Retinal pigment epithelial cell (primary cell): Measurements from ENCODE around the gene APBB1.

Source experiments
- DNase-seq: peaks from one replicate; pipeline ENCODE4 v3.0.0-alpha.2; 2010; ENCODE audit warnings: low read depth
- H3K4me3 ChIP-seq: 2 replicates; pipeline ENCODE4 v1.5.1; 2011; ENCODE audit warnings: mild to moderate bottlenecking, low read length, control low read depth, moderate library complexity
- TF ChIP-seq, protein P1 (sequence below): conservative IDR thresholded peaks from 2 replicates; pipeline ENCODE4 v1.5.1; 2011; ENCODE audit warnings: low read depth, low read length, control low read depth, inconsistent platforms

The APBB1 gene

DNA sequence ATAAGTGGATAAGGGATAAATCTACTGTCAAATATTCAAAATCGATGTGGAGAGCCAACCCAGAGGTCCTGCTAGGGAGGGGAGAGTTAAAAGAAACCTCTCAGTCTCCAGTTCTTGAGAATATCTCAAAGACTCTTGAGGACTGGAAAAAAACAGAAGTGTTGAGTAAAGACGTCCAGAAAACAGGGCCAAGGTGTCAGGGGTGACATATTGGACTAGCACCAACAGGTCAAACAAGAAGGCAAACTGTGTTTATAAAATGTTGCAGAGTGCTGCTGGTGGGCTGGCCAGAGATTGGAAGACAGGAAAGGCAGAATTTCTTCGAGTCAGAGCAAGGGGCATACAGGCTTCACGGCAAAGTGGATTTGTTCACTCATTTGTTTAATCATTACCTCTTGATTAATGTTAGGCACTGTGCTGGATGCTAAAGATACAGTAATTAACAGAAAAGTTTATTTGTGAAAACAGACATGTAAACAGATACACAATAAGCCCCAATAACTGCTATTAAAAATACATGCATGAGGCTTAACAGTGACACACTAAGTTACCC is 62.3 kb downstream of the APBB1 start:
- TF ChIP-seq, protein P1, sequence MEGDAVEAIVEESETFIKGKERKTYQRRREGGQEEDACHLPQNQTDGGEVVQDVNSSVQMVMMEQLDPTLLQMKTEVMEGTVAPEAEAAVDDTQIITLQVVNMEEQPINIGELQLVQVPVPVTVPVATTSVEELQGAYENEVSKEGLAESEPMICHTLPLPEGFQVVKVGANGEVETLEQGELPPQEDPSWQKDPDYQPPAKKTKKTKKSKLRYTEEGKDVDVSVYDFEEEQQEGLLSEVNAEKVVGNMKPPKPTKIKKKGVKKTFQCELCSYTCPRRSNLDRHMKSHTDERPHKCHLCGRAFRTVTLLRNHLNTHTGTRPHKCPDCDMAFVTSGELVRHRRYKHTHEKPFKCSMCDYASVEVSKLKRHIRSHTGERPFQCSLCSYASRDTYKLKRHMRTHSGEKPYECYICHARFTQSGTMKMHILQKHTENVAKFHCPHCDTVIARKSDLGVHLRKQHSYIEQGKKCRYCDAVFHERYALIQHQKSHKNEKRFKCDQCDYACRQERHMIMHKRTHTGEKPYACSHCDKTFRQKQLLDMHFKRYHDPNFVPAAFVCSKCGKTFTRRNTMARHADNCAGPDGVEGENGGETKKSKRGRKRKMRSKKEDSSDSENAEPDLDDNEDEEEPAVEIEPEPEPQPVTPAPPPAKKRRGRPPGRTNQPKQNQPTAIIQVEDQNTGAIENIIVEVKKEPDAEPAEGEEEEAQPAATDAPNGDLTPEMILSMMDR, result no peak

DNA sequence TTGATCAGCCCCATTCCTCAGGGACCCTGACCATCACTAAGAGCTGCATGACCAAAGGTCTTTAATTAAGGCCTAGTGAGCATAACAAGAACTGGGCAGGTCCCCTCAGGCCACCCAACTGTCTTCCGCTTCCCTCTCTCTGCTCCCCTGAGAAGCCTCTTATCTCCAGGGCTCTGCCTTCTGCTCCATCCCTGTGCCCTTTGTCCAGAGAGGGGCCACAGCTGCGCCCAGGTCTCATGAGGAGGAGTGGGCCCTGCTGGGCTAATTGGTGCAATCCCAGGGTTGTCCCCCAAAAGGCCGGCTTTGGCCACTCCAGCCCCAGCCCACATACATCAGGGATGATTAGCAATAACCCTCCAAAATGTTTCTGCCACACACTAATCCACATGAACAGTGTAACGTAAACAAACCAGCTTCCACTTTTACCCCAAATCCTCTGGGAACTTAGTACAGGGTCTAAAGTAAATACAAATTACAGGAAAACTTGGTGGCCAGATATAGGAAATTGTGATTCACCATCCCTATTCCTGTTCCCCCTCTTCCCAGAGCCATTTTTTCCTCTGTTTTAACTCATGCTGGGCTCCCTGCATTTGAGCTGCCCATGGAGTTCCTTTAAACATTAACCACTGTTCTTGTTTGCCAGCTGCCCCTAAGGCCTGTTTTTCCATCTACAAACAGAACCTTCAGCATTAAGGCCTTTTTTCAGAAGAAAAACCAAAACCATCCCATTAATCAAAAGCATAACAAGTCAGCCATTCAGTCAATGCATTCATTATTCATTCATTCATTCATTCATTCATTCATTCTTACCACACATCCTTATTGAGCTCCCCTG is 64.0 kb downstream of the APBB1 start:
- TF ChIP-seq, protein P1, result no peak
- H3K4me3 ChIP-seq, result no peak overlapping the region
- DNase-seq, result no peak

More for the DNA sequence above, 62.3 kb downstream of the APBB1 start:
- no peak for DNase-seq
- no peak overlapping the region for H3K4me3 ChIP-seq

DNA sequence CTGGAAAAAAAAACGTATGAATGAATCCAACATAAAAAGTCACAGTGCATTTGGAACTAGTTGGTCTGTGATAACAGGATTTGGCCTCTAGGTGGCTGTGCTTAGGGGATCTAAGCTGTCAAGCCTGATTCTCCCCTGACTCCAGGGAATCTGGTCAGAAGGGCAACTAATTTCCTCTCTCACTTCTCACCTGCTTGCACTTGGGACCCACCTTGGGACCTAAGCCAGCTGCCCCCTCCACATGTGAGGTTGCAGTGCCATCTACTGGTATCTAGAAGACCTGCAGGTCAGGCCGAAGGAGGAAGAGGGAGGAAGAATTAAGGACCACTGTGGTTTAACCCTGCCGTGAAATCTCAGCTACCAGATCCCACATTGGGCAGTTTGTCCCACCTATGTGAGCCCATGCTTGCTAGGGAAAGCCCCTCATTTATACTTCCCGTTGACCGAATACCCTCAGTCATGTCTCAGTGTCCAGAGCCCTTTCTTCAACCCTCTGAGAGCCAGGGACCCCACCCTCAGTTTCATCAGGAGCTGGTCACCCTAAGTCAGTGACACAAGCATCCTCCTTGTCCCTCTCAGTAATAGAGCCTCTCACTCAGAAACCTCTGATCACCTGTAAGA is 65.4 kb downstream of the APBB1 start:
- no peak overlapping the region for H3K4me3 ChIP-seq
- DNase-seq, result peak; percentile 10
- TF ChIP-seq, protein P1, result peak; percentile 94

DNA sequence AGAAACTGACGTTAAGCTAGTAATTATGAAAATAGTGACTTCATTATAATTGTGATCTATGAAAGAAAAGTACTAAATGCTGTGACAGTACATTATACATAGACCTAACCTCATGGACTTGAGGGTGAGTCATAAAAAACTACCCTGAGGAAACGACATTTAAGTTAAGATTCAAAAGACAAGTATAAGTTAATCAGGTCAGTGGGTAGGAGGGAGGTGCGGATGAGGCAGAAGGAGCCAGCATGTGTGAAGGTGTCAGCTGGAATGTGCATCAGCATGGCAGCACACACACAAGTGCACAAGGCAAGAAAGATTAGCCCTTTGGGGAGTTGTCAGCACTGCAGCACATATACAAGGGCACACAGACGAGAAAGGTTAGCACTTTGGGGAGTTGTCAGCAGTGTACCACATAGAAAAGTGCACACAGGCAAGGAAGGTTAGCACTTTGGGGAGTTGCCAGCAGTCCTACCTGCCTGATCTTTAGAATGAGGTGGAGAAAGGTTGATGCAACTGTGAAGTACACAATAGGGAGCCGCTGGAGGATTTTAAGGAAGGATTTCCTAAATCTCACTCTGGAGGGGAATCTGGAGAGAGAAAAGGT is 67.0 kb downstream of the APBB1 start:
- no peak overlapping the region for H3K4me3 ChIP-seq
- no peak for DNase-seq
- TF ChIP-seq, protein P1, result no peak

DNA sequence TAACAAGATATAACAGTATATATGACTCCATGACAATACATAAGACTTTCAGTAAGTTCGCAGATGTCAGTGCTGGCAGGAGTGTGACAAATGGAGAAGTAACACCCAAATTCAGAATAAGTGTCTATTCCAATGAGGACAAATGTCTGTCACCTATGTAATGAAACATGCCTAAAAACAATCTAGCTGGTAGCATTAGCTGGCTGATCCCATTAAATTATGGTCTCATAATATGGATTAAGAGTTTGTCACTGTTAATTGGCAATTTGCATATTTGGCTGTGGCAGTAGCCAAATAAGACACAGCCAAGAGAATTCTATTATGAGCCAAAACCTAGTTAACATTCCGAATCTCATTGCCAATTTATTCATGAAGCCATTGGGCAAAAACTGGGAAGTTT is 68.4 kb downstream of the APBB1 start:
- DNase-seq, result no peak
- TF ChIP-seq, protein P1, result no peak
- no peak overlapping the region for H3K4me3 ChIP-seq

DNA sequence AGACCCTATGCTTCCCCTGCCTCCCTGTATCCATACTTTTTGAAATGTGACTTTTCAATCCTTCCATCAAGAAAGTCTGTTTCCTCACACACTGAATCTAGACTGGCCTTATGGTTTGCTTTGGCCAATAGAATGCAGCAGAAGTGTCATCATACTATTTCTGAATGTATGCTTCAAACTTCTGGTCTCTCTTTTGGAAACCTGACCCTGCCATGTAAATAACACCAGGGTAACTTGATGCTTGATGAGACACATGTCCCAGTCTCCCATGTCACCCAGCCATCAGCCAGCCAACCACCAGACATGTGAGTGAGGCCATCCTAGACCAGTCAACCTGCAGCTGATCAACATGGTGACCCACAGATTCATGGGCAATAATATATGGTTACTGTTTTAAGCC is 68.9 kb downstream of the APBB1 start:
- H3K4me3 ChIP-seq, result no peak overlapping the region
- DNase-seq, result no peak
- TF ChIP-seq, protein P1, result no peak
